A549 (cell line): ENCODE measurements around the gene KLF3. TPM values are rescaled to one million over a fixed set of nuclear protein-coding genes. Genes with fewer than 3 reads are reported as not detected.

Source experiments
- ATAC-seq, 2 experiments: fragments of 200-7000 bp in 1 of 2; fragments of >200 bp in 1 of 2; cut with Nextera tagmentation in 1 of 2; cut with Tn5 transposase in 1 of 2; 3 replicates each; pipeline versions ENCODE4 v1.8.0 to v1.9.1; 2018 to 2020; ENCODE audit warnings: mild to moderate bottlenecking in 1 of 2, moderate library complexity in 1 of 2
- CTCF ChIA-PET: fragments of 300-600 bp; sonication (Branson Sonifier 250); formaldehyde crosslinking; extraction: SDS; loops from one replicate; lab custom pipeline; 2021; ENCODE audit warnings: antibody characterized with exemption, inconsistent platforms; lab: Yijun Ruan, JAX
- POLR2A ChIA-PET: fragments of 350-600 bp; formaldehyde crosslinking; extraction: SDS; loops from one replicate; lab custom pipeline; 2021; ENCODE audit warnings: antibody characterized with exemption, inconsistent platforms; lab: Yijun Ruan, JAX
- DNase-seq, 2 experiments: peaks; one replicate each; pipeline versions ENCODE4 v3.0.0 to v3.0.0-alpha.2; 2011 to 2016; ENCODE audit warnings: low read depth in 1 of 2, low spot score in 1 of 2
- FAIRE-seq: peaks from 2 replicates; lab custom pipeline; 2011; peaks lifted over from hg19 to GRCh38; lab: Jason Lieb, UNC
- H3K27ac ChIP-seq, 2 experiments: fragments of >200 bp; sonication (Bioruptor Twin); formaldehyde crosslinking; 3 replicates each; pipeline ENCODE4 v1.5.1; 2016 to 2017
- H3K4me1 ChIP-seq: fragments of >200 bp; sonication (Bioruptor Twin); formaldehyde crosslinking; 3 replicates; pipeline ENCODE4 v1.6.1; 2016
- H3K4me2 ChIP-seq: fragments of >200 bp; sonication (Bioruptor Twin); formaldehyde crosslinking; 3 replicates; pipeline ENCODE4 v1.6.1; 2016
- H3K4me3 ChIP-seq: fragments of >200 bp; sonication (Bioruptor Twin); formaldehyde crosslinking; 3 replicates; pipeline ENCODE4 v1.5.1; 2016
- H3K9me3 ChIP-seq: fragments of >200 bp; sonication (Bioruptor Twin); formaldehyde crosslinking; 3 replicates; pipeline ENCODE4 v1.6.1; 2016
- CBX2 ChIP-seq: fragments of 200-600 bp; sonication (generic); IDR thresholded peaks from 2 replicates; pipeline ENCODE4 v1.6.1; 2016; ENCODE audit warnings: low read depth, mild to moderate bottlenecking, borderline replicate concordance
- CHD4 ChIP-seq: fragments of 200-600 bp; sonication (generic); IDR thresholded peaks from 2 replicates; pipeline ENCODE4 v1.6.1; 2016; ENCODE audit warnings: antibody characterized with exemption, mild to moderate bottlenecking, borderline replicate concordance
- CTCF ChIP-seq: fragments of >200 bp; sonication (Bioruptor Twin); formaldehyde crosslinking; IDR thresholded peaks from 3 replicates; pipeline ENCODE4 v1.5.1; 2016
- E2F6 ChIP-seq: IDR thresholded peaks from 2 replicates; pipeline ENCODE4 v1.6.1; 2012; ENCODE audit warnings: low read depth, borderline replicate concordance
- EP300 ChIP-seq, 2 experiments: fragments of >200 bp; sonication (Bioruptor Twin); formaldehyde crosslinking; IDR thresholded peaks; 2 replicates in 1 of 2; 3 replicates in 1 of 2; pipeline ENCODE4 v1.6.1; 2016 to 2017
- FOSB ChIP-seq: fragments of 250-450 bp; sonication (Bioruptor Pico); IDR thresholded peaks from 2 replicates; pipeline ENCODE4 v1.5.0; 2020; ENCODE audit warnings: mild to moderate bottlenecking, moderate library complexity
- FOSL2 ChIP-seq, 2 experiments: fragments of 450-650 bp in 1 of 2; fragments of >200 bp in 1 of 2; sonication (Bioruptor Twin) in 1 of 2; formaldehyde crosslinking; IDR thresholded peaks; 2 replicates each; pipeline versions ENCODE4 v1.5.0 to v1.6.1; 2016 to 2020; ENCODE audit warnings: mild to moderate bottlenecking in 1 of 2, moderate library complexity in 1 of 2
- GATA3 ChIP-seq: IDR thresholded peaks from 2 replicates; pipeline ENCODE4 v1.6.1; 2012; ENCODE audit warnings: borderline replicate concordance
- HDAC2 ChIP-seq: fragments of 200-600 bp; sonication (generic); IDR thresholded peaks from 2 replicates; pipeline ENCODE4 v1.6.1; 2016
- HES2 ChIP-seq: fragments of >200 bp; sonication (Bioruptor Twin); formaldehyde crosslinking; IDR thresholded peaks from 2 replicates; pipeline ENCODE4 v1.6.1; 2016
- HEYL ChIP-seq: fragments of 250-450 bp; sonication (Bioruptor Pico); IDR thresholded peaks from 2 replicates; pipeline ENCODE4 v1.8.0; 2021; ENCODE audit warnings: mild to moderate bottlenecking, moderate library complexity
- JUNB ChIP-seq: fragments of >200 bp; sonication (Bioruptor Twin); formaldehyde crosslinking; IDR thresholded peaks from 2 replicates; pipeline ENCODE4 v1.6.1; 2016
- KDM1A ChIP-seq: fragments of 200-600 bp; sonication (generic); IDR thresholded peaks from 2 replicates; pipeline ENCODE4 v1.6.1; 2016; ENCODE audit warnings: low read depth, mild to moderate bottlenecking
- KDM5A ChIP-seq: fragments of 200-600 bp; sonication (generic); IDR thresholded peaks from 2 replicates; pipeline ENCODE4 v1.6.1; 2016; ENCODE audit warnings: antibody characterized with exemption, mild to moderate bottlenecking
- MAZ ChIP-seq: fragments of 150-350 bp; IDR thresholded peaks from 2 replicates; pipeline ENCODE4 v1.6.1; 2014; ENCODE audit warnings: antibody characterized with exemption, low read depth, low read length, borderline replicate concordance
- NFE2L2 ChIP-seq: fragments of 150-350 bp; conservative IDR thresholded peaks from 2 replicates; pipeline ENCODE4 v1.6.1; 2014; ENCODE audit warnings: low read length
- NR3C1 ChIP-seq: fragments of >200 bp; sonication (Bioruptor Twin); formaldehyde crosslinking; IDR thresholded peaks from 3 replicates; pipeline ENCODE4 v1.6.1; 2017
- PBX3 ChIP-seq: IDR thresholded peaks from 2 replicates; pipeline ENCODE4 v1.6.1; 2012
- PHF8 ChIP-seq: fragments of 200-600 bp; sonication (generic); IDR thresholded peaks from 2 replicates; pipeline ENCODE4 v1.6.1; 2016; ENCODE audit warnings: low read depth, mild to moderate bottlenecking, antibody characterized with exemption, moderate library complexity, borderline replicate concordance
- POLR2A ChIP-seq: IDR thresholded peaks from 2 replicates; pipeline ENCODE4 v1.6.1; 2012; ENCODE audit warnings: mild to moderate bottlenecking, low read length
- POLR2AphosphoS2 ChIP-seq: conservative IDR thresholded peaks from 2 replicates; pipeline ENCODE4 v1.6.1; 2012; ENCODE audit warnings: low read length, improper control_type of control experiment, inconsistent platforms
- RARB ChIP-seq: fragments of 250-450 bp; sonication (Bioruptor Pico); IDR thresholded peaks from 2 replicates; pipeline ENCODE4 v1.8.0; 2021; ENCODE audit warnings: mild to moderate bottlenecking, moderate library complexity
- RFX5 ChIP-seq: fragments of 450-650 bp; IDR thresholded peaks from 2 replicates; pipeline ENCODE4 v1.7.1; 2014; ENCODE audit warnings: antibody characterized with exemption, mild to moderate bottlenecking, moderate library complexity
- RNF2 ChIP-seq: fragments of 200-600 bp; sonication (generic); IDR thresholded peaks from 2 replicates; pipeline ENCODE4 v1.6.1; 2016; ENCODE audit warnings: low read depth, mild to moderate bottlenecking, antibody characterized with exemption, moderate library complexity, borderline replicate concordance
- SMC3 ChIP-seq: fragments of >200 bp; sonication (Bioruptor Twin); formaldehyde crosslinking; IDR thresholded peaks from 3 replicates; pipeline ENCODE4 v1.6.1; 2018; ENCODE audit warnings: inconsistent platforms
- SREBF2 ChIP-seq: fragments of 450-650 bp; IDR thresholded peaks from 2 replicates; pipeline ENCODE4 v1.6.1; 2014; ENCODE audit warnings: mild to moderate bottlenecking, moderate library complexity
- ZC3H11A ChIP-seq: fragments of 450-650 bp; IDR thresholded peaks from 2 replicates; pipeline ENCODE4 v1.6.1; 2014; ENCODE audit warnings: antibody characterized with exemption, mild to moderate bottlenecking
- ZFP36 ChIP-seq: fragments of 450-650 bp; IDR thresholded peaks from 2 replicates; pipeline ENCODE4 v1.6.1; 2014; ENCODE audit warnings: borderline replicate concordance; ENCODE audit not compliant: partially characterized antibody
- ZSCAN20 ChIP-seq: fragments of 250-450 bp; sonication (Bioruptor Pico); IDR thresholded peaks from 2 replicates; pipeline ENCODE4 v1.8.0; 2022; ENCODE audit warnings: mild to moderate bottlenecking, moderate library complexity
- WGBS: methylation state at CpG from one replicate; pipeline ENCODE4 v1.1.6; 2017; ENCODE audit errors: missing lambda C conversion rate; 5-methylcytosine and 5-hydroxymethylcytosine counted together
- polyA plus RNA-seq, 4 experiments: library from polyadenylated mRNA; depleted of rRNA in 3 of 4; stranded (reverse); fragments of >200 nt; fragmentation: RNase III in 1 of 4; extraction: RNeasy Plus Mini Kit Qiagen cat#74134 plus additional on column Dnase treatment in 1 of 4; gene quantifications; 2 replicates in 3 of 4; 3 replicates in 1 of 4; pipeline ENCODE4 v1.2.3, GENCODE V29; 2011 to 2017

KLF3 gene
- polyA plus RNA-seq, 2 of the 4 experiments (the other 2 are of a cell fraction): 11.2 to 29.6 TPM

- POLR2A ChIA-PET: no interaction called here
- WGBS: 60% methylated on average over 3 of the region's 3 CpGs
- Histone ChIP-seq H3K4me1 (no peaks in the 10 kb centered on the region), H3K27ac (no peak overlapping the region)
- no peak for DNase-seq
- no peak for ATAC-seq
- FAIRE-seq: no peak
- TF ChIP-seq ZFP36: no peak
- TF ChIP-seq KDM5A: no peak
- TF ChIP-seq NR3C1: no peak
- no peak for TF ChIP-seq POLR2AphosphoS2
- no peak for TF ChIP-seq CTCF
- TF ChIP-seq KDM1A: no peak
- TF ChIP-seq, all 56 proteins: peak for 0
- no peaks in the 10 kb centered on the region for H3K9me3 ChIP-seq
- CTCF ChIA-PET: interaction anchor here (1.1 to 2.0 kb wide), 2 partner anchors 19 to 36 kb away, joined by 4 to 7 read pairs; no protein-coding TSS in a partner anchor
- no peak overlapping the region for H3K4me2 ChIP-seq
- H3K4me3 ChIP-seq: no peak overlapping the region
These were observed 30.3 kb downstream of the KLF3 start for GRCh38 chr4:38694330-38694729.

- DNase-seq (no peak), ATAC-seq (no peak), FAIRE-seq (no peak)
- Histone ChIP-seq H3K9me3 (no peaks in the 10 kb centered on the region), H3K4me3 (no peak overlapping the region), H3K4me2 (no peak overlapping the region), H3K27ac (no peak overlapping the region), H3K4me1 (no peaks in the 10 kb centered on the region)
- 90% methylated on average over 3 of the region's 3 CpGs for WGBS
- ChIA-PET POLR2A (no interaction called here), CTCF (no interaction called here)
- TF ChIP-seq POLR2A (no peak), NFE2L2 (no peak), HES2 (no peak), MAZ (no peak), HDAC2 (no peak), ZC3H11A (no peak), FOSB (CRISPR knock-in tag) (no peak)
These were observed 31.8 kb downstream of the KLF3 start for GRCh38 chr4:38695809-38696208.

- FAIRE-seq: no peak
- Histone ChIP-seq H3K4me3 (no peak overlapping the region), H3K4me2 (no peak overlapping the region), H3K9me3 (no peaks in the 10 kb centered on the region)
- 32% methylated on average over 2 of the region's 2 CpGs for WGBS
- CTCF ChIA-PET: interaction anchor here (1.9 kb wide), 1 partner anchor 34 kb away, joined by 5 read pairs; no protein-coding TSS in a partner anchor
- no peak for TF ChIP-seq PHF8
- no peak for TF ChIP-seq POLR2A
- TF ChIP-seq RNF2: no peak
- TF ChIP-seq, all 56 proteins: peak for 0
- H3K27ac ChIP-seq: no peak overlapping the region
- ATAC-seq: no peak
- H3K4me1 ChIP-seq: no peaks in the 10 kb centered on the region
- no peak for DNase-seq
- POLR2A ChIA-PET: no interaction called here
These were observed 32.7 kb downstream of the KLF3 start for GRCh38 chr4:38696697-38697096.

- CTCF ChIA-PET: interaction anchor here (1.0 to 1.9 kb wide), 5 partner anchors 11 to 519 kb away, joined by 3 to 8 read pairs (median 5); no protein-coding TSS in a partner anchor
- 88% methylated on average over 1 of the region's 1 CpG for WGBS
- no peak for DNase-seq
- no peak overlapping the region for H3K4me2 ChIP-seq
- H3K9me3 ChIP-seq: no peaks in the 10 kb centered on the region
- no peak overlapping the region for H3K4me3 ChIP-seq
- FAIRE-seq: no peak
- TF ChIP-seq CBX2 (no peak), RFX5 (no peak), EP300 (IDR thresholded peaks at IDR 0.05) (no peak), JUNB (no peak), MAZ (no peak), SREBF2 (no peak), FOSL2 (IDR thresholded peaks at IDR 0.05) (no peak), FOSL2 (CRISPR knock-in tag; IDR thresholded peaks at IDR 0.05) (no peak), CHD4 (no peak), FOSB (CRISPR knock-in tag) (no peak), SMC3 (no peak), HDAC2 (no peak), HEYL (CRISPR knock-in tag) (no peak), ZSCAN20 (CRISPR knock-in tag) (no peak), GATA3 (no peak), POLR2A (no peak), ZC3H11A (no peak), PBX3 (no peak), E2F6 (no peak), KDM5A (no peak), RARB (no peak)
- H3K4me1 ChIP-seq: no peaks in the 10 kb centered on the region
- H3K27ac ChIP-seq: no peak overlapping the region
- ATAC-seq: no peak
- POLR2A ChIA-PET: no interaction called here
These were observed 34.2 kb downstream of the KLF3 start for GRCh38 chr4:38698176-38698575.
